Neural progenitor cell (in vitro differentiated cells): ENCODE measurements around the gene ATXN1.

ENCODE experiments used
- CTCF ChIP-seq: fragments of 200-600 bp; sonication (generic); IDR thresholded peaks from 2 replicates; pipeline ENCODE4 v1.5.1; 2017; ENCODE audit warnings: antibody characterized with exemption, mild to moderate bottlenecking
- EZH2 ChIP-seq: fragments of 200-600 bp; sonication (generic); IDR thresholded peaks from 2 replicates; pipeline ENCODE4 v1.6.1; 2017; ENCODE audit warnings: antibody characterized with exemption, mild to moderate bottlenecking, moderate library complexity
- EZH2phosphoT487 ChIP-seq: fragments of 200-600 bp; sonication (generic); IDR thresholded peaks from 2 replicates; pipeline ENCODE4 v1.6.1; 2017; ENCODE audit warnings: antibody characterized with exemption

DNA sequence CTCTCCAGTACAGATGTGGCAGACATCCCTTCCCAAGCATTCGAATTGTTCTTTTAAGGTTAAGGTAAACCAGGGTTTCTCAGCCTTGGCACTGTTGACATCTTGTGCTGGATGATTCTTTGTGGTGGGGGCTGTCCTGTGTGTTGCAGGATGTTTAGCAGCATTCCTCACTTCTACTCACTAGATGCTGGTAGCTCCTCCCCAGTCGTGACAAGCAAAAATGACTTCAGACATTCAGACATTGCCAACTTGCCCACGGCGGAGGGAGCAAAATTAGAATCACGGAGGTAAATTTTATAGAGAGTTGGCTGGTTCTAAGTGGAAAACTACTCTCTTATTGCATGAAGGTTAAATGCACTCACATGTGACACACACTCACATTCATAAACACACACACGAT lies 334.1 kb downstream of the ATXN1 start:
- TF ChIP-seq CTCF, result no peak
- no peak for TF ChIP-seq EZH2phosphoT487
- TF ChIP-seq EZH2, result no peak
